Stimulated activated naive CD8-positive, alpha-beta T cell treated with anti-CD3 and anti-CD28 coated beads, Interleukin-15, Interleukin-2, amounts not matched to agents 100 U/mL and 50 U/mL, for 24 hours (primary cell): Measurements from ENCODE around the gene FHL2.
"Not testable (repeated sequence)": the region's sequence is repeated elsewhere in the genome, so short reads cannot be mapped to it uniquely, and the experiment has no call there.

Source experiments
- ATAC-seq: fragments of 150-1000 bp; cut with Tn5 transposase; one replicate; pipeline ENCODE4 v1.10.0; 2021
- DNase-seq: peaks from one replicate; pipeline ENCODE4 v3.0.0; 2021

FHL2 gene

GRCh38 chr2:105337122-105338019, 61.5 kb downstream of the FHL2 start, which contains the start of gene C2orf49:
C2orf49 (plus strand) TSS chr2:105337540; CDS start chr2:105337588, 48 bp downstream.
- peak; percentile 91 for DNase-seq
- peak; percentile 91 for ATAC-seq

- ATAC-seq (no peak), DNase-seq (no peak)
These were observed 62.1 kb downstream of the FHL2 start for GRCh38 chr2:105336786-105337121.

- no peak for DNase-seq
- no peak for ATAC-seq
These were observed 63.4 kb downstream of the FHL2 start for GRCh38 chr2:105335469-105335868.

GRCh38 chr2:105334211-105334610, 64.6 kb downstream of the FHL2 start:
- ATAC-seq: no peak
- DNase-seq: no peak

- DNase-seq: peak; percentile 33
- peak; percentile 33 for ATAC-seq
These were observed 68.0 kb downstream of the FHL2 start for GRCh38 chr2:105330681-105331375.

- peak; percentile 87 for ATAC-seq
- DNase-seq: peak; percentile 65
These were observed 69.0 kb downstream of the FHL2 start, which contains the start of gene TGFBRAP1 for GRCh38 chr2:105329561-105330495. TGFBRAP1 (minus strand) TSS chr2:105329735; CDS start chr2:105308301, 21,434 bp downstream.

- DNase-seq (peak; percentile 37), ATAC-seq (no peak)
These were observed 69.7 kb downstream of the FHL2 start for GRCh38 chr2:105329197-105329554.

- DNase-seq (peak; percentile 43), ATAC-seq (peak; percentile 12)
These were observed 70.3 kb downstream of the FHL2 start for GRCh38 chr2:105328281-105329196.

GRCh38 chr2:105327690-105328089, 71.2 kb downstream of the FHL2 start:
- ATAC-seq: no peak
- no peak for DNase-seq

GRCh38 chr2:105327271-105327670, 71.6 kb downstream of the FHL2 start:
- not testable (repeated sequence) for DNase-seq, ATAC-seq

- DNase-seq: no peak
- ATAC-seq: no peak
These were observed 73.4 kb downstream of the FHL2 start for GRCh38 chr2:105325389-105325963.

- no peak for DNase-seq
- no peak for ATAC-seq
These were observed 74.1 kb downstream of the FHL2 start for GRCh38 chr2:105324732-105325131.

GRCh38 chr2:105324101-105324500, 74.8 kb downstream of the FHL2 start:
- no peak for ATAC-seq
- DNase-seq: no peak

- DNase-seq (no peak), ATAC-seq (no peak)
These were observed 75.7 kb downstream of the FHL2 start for GRCh38 chr2:105323111-105323510.

GRCh38 chr2:105321875-105322646, 76.8 kb downstream of the FHL2 start:
- DNase-seq (no peak), ATAC-seq (no peak)

GRCh38 chr2:105320651-105321215, 78.1 kb downstream of the FHL2 start:
- ATAC-seq (no peak), DNase-seq (no peak)

- ATAC-seq: no peak
These were observed 80.9 kb downstream of the FHL2 start for GRCh38 chr2:105317937-105318336.

GRCh38 chr2:105315314-105315713, 83.5 kb downstream of the FHL2 start:
- ATAC-seq (no peak), DNase-seq (no peak)

More at GRCh38 chr2:105317937-105318336, 80.9 kb downstream of the FHL2 start:
- no peak for DNase-seq

GRCh38 chr2:105313877-105314276, 85.0 kb downstream of the FHL2 start:
- ATAC-seq: no peak
- no peak for DNase-seq
